CD4-positive, alpha-beta T cell treated with Interleukin-2 at 100 ng/mL for 4 hours (primary cell): Measurements from ENCODE around the gene CPSF3.
"Not testable (repeated sequence)": the region's sequence is repeated elsewhere in the genome, so short reads cannot be mapped to it uniquely, and the experiment has no call there.

Experiments used
- DNase-seq: peaks from one replicate; pipeline ENCODE4 v3.0.0-alpha.2; 2020; ENCODE audit warnings: low spot score

The CPSF3 gene

DNA sequence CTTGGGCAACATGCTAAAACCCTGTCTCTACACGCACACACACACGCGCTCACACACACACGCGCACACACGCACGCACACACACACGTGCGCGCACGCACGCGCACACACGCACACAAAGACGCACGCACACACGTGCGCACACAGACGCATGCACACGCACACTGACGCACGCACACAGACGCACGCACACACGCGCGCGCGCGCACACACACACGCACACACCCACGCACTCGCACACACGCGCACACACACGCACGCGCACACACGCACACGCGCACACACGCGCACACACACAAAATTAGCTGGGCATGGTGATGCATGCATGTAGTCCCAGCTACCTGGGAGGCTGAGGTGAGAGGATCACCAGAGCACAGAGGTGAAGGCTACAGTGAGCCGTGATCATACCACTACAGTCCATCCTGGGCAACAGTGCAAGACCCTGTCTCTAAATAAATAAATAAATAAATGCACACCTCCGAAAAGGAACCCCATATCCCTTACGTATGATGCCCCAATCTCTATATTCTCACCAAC is 42.8 kb downstream of the CPSF3 start:
- no peak for DNase-seq

DNA sequence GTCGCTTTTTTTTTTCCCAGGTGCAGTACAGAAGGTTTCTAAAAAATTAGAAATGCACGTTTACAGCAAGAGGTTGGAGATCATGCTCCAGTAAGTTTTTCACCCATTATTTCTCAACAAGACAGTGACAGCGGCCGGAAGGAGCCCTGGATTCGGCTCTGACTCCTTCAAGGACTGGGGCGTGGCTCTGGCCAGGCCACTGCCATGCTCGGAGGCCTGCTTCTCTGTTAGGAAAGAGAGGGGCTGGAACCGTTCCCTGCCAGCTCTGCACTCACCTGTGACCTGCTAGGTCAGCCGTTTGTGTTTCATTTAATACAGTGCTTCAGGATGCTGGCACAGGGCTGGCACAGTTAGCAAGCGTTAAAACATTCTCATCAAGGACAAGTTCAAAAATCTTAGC is 44.2 kb downstream of the CPSF3 start:
- no peak for DNase-seq

DNA sequence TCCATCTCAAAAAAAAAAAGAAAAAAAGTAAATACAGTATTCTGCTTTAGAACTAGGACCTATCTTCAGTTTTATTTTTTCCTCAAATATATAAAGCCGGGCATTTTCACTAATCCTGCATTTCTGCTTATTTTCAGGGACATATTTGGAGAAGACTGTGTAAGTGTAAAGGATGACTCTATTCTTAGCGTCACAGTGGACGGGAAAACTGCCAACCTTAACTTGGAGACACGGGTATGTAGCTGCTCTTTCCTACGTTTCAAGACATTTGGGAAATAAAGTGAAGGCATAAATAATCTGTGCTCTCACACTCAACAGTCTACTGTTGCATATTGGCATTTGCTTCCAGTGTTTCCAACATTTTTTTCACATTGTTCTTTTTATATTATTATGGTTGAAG is 47.8 kb downstream of the CPSF3 start:
- DNase-seq, result no peak

DNA sequence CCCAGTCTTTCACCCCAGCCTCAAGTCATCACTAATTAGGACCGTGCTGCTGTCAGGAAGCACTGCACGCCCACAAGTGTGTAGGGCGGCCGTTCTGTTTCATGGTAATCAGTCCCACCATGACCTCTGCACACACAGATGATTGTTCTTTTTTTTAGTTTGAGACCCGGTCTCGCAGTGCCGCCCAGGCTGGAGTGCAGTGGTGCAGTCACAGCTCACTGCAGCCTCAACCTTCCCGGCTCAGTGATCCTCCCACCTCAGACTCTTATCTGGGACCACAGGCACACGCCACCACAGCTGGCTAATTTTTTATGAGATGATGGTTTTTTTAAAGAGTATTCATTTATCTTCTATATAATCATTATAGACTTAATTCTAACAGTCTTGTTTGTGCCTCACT is 49.1 kb downstream of the CPSF3 start:
- DNase-seq, result no peak

DNA sequence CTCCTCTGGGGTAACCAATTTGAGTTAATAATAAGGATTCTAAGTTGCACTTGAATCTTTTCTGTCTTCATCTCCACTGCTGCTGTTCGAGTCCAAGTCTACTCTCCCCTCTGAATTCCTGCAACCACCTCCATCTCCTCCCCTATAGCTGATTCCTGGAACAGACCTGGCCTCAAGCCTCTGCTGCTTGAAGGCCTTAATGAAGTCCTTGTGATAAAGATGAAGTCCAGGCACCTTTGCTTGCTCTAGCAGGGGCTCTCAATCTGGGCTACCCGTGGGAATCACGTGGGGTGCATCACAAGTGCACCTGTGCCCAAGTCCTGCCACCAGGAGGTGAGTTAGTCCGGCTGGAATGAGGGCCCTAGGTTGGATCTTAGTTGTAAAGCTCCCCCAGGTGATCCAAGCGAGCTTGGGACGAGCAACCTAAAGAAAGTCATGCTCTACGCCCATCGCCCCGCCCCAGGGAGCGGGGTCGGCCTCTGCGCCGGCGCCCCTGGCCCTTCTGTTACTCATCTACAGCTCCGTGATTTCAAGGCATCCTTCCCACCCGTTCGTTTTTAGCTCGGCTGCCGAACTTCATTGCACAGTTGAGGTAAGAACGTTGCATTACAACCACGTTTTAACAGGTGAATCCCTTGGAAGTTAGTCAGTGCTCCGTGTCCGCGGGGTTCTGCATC is 50.0 kb downstream of the CPSF3 start:
- no peak for DNase-seq

DNA sequence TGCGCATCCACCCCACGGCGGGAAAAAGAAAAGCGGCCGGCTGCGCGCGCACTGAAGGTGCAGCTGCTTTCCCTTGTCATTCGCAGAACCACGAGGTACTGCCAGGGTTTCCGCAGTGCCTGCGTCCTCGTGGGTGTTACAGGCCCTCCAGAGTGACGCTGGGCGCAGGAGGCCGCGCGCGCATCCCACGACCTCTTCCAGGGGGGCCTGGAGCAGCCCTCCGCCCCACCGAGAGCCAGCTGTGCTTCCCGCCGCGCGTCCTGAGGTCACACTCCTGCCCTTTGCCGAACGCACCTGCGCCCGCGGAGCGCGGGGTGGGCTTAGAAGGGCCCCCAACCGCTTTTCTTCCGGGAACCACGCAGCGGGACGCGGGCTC is 50.5 kb downstream of the CPSF3 start:
- DNase-seq, result peak; percentile 72

DNA sequence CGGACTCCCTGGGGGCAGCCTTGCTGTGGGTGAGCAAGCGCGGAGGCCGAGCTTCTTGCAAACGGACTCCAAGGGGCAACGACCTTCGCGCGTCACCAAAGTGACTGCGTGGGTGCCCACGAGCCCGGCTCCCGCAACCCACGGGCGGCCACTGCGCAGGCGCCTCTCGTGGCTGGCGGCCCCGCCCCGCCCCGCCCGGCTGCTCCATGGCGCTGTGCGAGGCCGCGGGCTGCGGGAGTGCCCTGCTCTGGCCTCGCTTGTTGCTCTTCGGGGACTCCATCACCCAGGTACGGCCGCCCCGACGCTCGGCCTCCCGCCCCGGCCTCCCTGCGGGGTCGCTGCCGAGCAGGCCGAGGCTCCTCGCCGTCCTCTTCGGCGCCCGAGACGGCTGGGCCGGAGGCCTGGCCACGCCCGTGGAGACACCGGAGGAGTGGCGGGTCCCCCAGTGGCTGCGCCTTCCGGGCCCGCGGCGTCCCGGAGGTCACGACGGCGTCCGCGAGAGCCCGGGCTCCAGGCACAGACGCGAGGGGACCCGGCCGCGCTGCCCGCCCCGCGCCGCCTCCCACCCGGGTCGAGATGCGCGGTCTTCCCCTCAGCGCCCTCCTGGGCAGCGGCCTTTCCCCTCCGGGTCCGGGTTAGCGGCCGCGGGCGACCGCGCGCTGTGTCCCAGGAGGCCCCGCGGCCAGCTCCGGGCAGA is 51.1 kb downstream of the CPSF3 start, which contains the start of gene IAH1:
IAH1 (plus strand) TSS at position 191 of the 697 bp plus-strand sequence; CDS start at position 207, 16 bp downstream.
- peak; percentile 81 for DNase-seq

DNA sequence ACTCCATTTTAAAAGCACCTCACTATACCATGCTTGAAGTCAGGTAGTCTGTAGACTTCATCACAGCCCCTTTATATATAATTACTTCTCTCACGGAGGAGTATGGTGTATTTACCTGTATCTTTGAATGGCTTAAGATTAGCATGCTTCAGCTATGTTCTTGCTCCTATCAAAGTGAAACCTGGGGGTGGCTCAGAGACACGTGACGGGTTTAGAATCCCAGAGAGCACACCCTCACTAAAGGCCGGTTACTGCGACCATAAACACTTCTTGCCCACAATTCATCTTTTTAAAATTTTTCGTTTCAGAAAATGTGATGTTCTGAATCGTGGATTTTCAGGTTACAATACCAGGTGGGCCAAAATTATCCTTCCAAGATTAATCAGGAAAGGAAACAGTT is 54.5 kb downstream of the CPSF3 start:
- no peak for DNase-seq

GRCh38 chr2:9478526-9478925 is 55.1 kb downstream of the CPSF3 start:
- DNase-seq, result no peak

DNA sequence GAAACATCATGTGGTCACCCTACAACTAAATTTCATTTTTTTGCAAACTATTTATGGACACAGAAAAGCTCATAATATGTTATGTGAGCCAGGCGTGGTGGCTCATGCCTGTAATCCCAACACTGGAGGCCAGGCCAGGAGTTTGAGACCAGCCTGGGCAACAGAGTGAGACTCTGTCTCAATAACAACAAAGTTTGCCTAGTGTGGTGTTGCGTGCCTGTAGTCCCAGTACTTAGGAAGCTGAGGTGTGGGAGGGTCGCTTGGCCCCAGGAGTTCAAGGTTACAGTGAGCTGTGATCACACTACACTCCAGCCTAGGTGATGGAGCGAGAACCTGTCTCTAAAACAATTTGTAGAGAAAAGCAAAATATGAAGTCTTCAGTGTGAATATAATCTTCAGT is 56.7 kb downstream of the CPSF3 start:
- no peak for DNase-seq

DNA sequence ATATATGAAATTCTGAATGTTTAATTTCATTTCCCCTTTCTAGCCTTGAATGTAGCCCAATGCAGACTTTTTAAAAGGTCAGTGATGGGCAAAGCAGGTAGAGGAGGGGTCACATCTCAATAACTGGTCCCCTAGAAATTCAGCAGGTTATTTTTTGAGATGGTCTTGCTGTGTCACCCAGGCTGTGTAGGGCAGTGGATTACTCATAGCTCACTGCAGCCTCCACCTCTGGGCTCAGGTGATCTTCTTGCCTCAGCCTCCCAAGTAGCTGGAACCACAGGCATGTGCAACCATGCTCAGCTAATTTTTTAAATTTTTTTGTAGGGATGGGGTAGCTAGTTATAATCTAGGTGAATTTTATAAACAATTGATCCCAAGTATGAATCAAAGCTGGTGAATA is 59.7 kb downstream of the CPSF3 start:
- DNase-seq, result no peak

DNA sequence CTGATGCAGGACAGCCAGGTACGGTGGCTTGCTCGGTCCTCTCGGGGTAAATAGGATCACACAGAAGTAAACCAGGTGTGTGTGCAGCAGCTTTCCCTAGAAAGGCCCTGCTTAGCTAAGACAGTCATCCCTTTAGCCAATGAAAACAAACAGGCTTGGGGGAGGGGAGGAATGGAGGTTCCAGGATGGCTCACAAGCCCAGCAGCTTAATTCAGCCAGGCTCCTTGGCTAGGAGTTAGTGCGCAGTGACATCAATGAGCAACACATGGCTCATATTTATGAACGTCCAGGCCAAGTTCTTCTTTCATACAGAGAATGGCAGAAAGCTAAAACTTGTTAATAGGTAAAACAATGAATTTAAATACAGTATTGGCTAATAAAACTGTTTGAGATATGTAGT is 61.1 kb downstream of the CPSF3 start:
- no peak for DNase-seq

- no peak for DNase-seq
These were observed 65.4 kb downstream of the CPSF3 start for GRCh38 chr2:9488583-9489547.

DNA sequence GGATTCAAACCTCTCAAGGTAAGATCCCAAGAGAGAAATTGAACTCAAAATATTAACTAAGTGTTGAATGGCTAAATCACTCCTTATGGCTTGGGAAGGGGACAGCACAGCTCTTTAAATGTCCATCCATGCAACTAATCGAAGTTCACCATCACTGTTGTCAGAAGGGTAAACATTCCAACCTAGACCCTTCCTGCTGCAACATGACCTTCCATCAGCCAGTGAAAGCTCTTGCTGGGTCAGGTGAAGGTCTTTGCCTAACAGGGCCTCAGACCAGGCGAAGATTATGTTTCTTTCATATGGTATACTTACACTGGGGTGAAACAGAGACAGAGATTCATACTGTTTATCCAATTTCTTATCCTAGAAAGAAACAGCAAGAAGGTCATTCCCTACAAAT is 67.3 kb downstream of the CPSF3 start:
- DNase-seq, result no peak

GRCh38 chr2:9492927-9493326 is 69.5 kb downstream of the CPSF3 start:
- no peak for DNase-seq

- no peak for DNase-seq
These were observed 70.0 kb downstream of the CPSF3 start for GRCh38 chr2:9493478-9493877.

GRCh38 chr2:9494081-9494480 is 70.6 kb downstream of the CPSF3 start:
- no peak for DNase-seq

GRCh38 chr2:9497017-9497416 is 73.6 kb downstream of the CPSF3 start:
- DNase-seq, result peak; percentile 37

DNA sequence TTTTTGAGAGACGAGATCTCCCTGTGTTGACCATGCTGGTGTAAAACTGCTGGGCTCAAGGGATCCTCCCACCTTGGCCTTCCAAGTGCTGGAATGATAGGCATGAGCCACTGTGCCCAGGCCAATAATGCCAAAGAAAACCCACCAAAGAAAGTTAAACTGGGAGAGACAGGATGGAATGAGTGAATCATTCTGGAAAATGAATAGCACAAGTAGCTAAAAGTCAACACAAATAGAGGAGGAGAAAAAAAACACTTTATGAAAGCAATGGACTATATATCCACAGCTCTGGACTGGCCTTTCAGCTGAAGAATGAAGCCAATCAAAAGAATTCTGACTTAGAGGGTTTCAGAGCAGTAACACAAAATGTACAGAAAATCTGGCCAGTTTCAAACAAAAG is 74.8 kb downstream of the CPSF3 start:
- DNase-seq, result no peak

DNA sequence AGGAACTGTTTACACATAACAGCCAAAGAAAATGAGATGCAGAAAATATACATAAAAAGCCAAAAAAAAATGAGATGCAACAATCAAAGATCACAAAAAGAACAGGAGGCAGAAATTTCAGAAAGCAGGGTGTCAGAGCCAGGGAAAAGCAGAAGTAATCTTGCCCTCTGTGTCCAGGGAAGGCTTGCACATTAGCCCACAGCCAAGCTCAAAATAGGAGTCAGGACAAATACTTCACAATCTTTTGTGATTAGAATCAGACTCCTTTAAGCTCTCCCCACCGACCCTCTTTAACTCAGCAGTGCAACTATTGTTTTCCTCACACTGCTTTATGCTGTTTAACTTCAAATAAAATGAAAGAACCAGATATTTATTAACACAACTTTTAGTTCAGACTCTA is 85.5 kb downstream of the CPSF3 start:
- no peak for DNase-seq

- not testable (repeated sequence) for DNase-seq
These were observed 90.5 kb downstream of the CPSF3 start for GRCh38 chr2:9513946-9514345.

DNA sequence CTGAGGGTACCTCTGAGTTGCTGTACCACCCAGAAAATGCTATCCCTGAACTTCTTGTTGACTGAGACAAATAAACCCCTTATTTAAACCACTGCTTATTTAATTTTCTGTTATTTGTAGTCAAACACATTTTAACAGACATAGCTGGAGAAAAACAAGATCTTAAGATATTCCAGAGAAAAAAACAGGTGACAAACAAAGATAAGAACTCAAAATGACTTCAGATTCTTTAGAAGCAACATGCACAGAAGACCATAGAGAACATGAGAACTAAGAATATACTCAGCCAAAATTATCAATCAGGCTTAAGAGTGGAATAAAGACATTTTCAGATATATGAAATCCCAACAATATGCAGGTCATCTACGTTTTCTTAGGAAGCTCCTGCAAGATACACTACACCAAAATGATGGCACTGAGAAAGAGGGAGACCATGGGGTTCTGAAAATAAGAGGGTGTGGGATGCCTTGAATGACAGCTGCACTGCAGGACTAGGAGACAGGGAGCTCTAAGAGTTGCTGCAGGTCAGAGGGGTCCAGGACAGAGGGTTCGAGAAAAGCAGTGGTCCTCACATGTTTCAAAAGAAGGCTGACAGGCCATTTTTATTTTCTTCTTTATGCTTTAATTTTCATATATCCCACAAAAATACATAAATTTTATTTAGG is 93.8 kb downstream of the CPSF3 start:
- no peak for DNase-seq
